Measurements from ENCODE around the gene RUSF1. TPM values are rescaled to one million over a fixed set of nuclear protein-coding genes. Genes with fewer than 3 reads are reported as not detected.
"Not testable (repeated sequence)": the region's sequence is repeated elsewhere in the genome, so short reads cannot be mapped to it uniquely, and the experiment has no call there.

Gene RUSF1
- total RNA-seq, 1 donor from 2014 or later, result 26.9 TPM

DNA sequence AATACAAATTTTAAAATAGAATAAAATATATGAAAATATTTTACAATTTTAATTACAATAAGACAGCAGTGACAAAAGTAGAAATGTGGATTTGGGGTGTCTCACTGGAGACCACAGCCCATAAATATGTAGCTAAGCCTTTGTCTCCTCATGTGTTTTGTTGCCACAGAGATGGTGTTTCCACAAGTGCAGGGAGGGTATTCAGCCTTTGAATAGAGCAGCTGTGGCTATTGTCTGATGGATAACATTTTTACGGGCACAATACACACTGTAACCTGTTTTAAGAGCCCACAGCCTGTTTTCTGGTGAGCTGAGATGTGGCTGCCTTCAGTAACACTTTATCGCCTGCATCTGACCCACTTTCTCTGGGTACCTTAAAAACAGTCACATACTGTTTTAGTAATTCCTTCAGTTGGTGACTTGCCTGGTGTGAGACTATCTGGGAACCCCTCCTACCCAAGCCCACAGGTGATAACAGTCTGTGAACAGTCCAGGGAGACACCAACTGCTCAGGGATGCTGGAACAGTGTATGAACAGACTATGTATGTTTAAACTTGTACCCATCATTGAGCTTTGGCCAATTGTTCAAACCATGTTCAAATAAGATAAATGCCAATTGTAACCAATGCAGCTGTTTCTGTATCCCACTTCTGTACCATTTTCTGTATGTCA, 11.7 kb upstream of the RUSF1 start:
- DNase-seq (ENCODE audit: low spot score in 2 of 2) (no peak), FAIRE-seq (no peak)

DNA sequence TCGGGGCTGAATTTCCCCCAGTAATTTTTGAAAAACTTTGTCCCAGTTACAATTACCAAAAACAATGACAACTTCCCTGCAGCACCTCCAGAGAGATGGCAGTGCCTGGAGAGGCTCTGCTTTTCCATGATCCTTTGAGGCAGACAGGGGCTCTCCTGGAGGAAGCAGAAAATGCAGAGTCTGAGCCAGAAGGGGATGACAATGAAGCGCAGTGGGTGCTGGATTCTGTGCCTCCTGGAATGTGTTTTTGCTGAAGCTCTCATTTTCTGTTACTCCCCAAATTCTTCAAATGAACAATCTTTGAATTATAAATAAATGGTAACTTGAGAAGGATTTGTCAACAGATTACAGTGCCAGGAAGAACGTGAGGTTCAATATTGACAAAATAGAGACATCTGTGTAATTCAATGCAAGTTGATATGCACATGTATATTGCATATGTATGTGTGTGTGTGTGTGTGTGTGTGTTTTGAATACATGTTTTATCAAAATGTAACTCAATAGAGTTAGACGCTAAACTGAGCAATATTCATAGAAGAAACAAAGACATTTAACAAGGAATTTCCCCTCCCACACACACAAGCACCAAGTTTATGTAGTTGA, 9.7 kb upstream of the RUSF1 start:
- FAIRE-seq, result no peak
- DNase-seq (ENCODE audit: low spot score in 2 of 2), result no peak

DNA sequence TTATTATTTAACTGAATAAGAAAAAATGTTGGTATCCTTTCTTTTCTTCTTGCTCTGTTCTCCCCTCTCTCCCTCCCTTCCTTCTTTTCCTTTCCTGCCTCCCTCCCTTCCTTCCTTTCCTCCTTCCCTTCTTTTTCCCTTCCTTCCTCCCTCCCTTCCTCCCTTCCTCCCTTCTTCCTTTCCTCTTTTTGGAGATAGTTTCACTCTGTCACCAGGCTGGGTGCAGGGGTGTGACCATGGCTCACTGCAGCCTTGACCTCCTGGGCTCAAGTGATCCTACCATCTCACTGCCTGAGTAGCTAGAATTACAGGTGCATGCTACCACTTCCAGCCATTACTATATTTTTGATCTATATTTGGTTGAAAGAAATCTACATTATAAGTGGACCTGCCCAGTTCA, 5.7 kb upstream of the RUSF1 start:
- DNase-seq (ENCODE audit: low spot score in 2 of 2) (no peak), FAIRE-seq (no peak)

DNA sequence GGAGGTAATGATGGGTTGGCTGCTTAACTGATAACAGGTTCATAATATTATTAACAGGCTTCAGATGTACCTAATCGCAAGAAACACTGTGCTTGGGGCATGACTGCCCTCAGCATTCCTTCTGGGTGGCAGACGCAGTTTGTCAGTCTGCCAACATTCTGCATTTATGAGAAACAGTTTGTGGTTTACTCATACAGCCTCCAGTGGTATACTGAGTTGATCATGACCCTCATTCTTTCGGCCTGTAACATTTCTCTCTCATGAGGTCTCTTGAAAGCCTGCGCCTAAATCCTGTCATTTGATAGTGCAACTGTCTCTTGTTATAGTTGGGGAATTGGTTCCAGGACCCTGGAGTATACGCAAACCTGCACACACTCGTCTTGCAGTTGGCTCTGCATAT, 4.9 kb upstream of the RUSF1 start:
- DNase-seq (ENCODE audit: low spot score in 2 of 2) (no peak), FAIRE-seq (no peak)

DNA sequence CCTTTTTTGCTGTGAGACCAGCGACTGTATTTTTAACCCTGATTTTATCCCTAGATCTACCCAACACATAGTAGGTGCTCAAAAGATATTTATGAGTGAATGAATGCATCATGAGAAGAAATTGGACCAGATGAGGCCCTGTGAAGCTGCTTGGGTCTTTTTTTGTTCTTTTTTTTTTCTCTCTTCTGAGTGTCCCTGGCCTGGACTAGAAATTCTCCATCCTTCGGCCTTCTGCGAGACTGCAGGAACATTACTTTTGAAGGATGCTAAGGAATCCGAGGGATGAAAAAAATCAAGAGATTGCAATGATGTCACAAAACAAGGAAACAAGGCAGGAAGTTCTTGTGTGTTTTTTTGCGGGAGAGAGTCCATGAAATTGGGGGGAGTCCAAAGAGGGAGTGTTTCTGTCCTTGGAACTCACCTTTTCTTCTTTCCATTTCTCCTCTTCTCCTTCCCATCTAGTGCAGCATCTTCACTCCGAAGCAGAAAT, 560 bp upstream of the RUSF1 start:
- DNase-seq (ENCODE audit: low spot score in 2 of 2) (no peak), FAIRE-seq (no peak)

DNA sequence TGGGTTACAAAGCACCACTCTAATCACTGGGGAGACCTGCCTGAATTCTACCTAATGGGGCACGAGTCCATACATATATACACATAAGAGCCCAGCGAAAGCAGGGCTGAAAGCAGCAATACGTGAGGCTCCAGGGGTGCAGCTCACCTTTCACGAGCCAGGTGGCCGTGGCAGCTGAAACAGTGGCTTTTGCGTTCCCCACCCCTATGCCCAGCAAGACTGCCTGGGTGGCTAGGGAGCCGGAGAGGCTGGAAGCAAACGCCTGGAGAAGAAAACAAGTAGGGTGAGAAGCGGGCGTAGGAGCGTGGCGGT, 618 bp downstream of the RUSF1 start:
- DNase-seq (ENCODE audit: low spot score in 2 of 2) (no peak), FAIRE-seq (no peak)

DNA sequence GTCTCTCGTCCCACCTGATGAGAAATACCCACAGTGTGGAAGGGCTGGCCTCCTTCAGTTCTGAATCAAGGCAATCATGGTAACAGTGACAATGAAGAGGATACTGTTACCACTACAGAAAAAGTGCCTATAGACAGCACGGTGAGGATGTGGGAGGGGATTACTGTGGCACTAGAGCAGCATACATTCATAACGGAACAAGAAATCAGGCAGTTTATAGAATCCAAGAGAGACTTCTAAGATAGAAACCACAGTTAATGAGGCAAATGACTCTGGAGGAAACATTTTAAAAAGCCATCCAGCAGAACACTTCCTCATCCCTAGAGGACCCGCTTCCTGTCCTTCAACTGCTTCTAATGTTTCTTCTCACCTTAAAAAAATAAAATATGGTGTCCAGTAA, 2.7 kb downstream of the RUSF1 start:
- DNase-seq (ENCODE audit: low spot score in 2 of 2) (no peak), FAIRE-seq (no peak)

DNA sequence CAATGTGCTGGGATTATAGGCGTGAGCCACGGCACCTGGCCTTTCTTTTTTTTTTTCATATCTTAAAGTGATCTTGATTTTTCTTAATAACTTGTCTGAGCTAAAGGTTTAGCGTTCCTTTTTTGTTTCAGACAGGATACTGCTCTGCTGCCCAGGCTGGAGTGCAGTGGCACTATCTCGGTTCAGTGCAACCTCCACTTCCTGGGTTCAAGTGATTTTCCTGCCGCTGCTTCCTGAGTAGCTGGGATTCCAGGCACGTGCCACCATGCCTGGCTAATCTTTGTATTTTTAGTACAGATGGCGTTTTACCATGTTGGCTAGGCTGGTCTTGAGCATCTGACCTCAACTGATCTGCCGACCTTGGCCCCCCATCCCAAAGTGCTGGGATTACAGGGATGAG, 4.0 kb downstream of the RUSF1 start:
- no peak for DNase-seq (ENCODE audit: low spot score in 2 of 2)
- no peak for FAIRE-seq

DNA sequence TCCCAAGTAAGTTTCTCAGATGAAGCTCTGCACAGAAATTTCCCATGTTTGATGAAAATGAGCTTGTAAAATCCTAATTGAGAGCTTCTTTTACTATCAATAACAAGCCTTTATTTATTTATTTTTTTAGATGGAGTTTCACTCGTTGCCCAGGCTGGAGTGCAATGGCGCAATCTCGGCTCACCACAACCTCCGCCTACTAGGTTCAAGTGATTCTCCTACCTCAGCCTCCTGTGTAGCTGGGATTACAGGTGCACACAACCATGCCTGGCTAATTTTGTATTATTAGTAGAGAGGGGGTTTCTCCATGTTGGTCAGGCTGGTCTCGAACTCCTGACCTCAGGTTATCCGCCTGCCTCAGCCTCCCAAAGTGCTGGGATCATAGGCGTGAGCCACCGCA, 4.6 kb downstream of the RUSF1 start:
- not testable (repeated sequence) for FAIRE-seq

DNA sequence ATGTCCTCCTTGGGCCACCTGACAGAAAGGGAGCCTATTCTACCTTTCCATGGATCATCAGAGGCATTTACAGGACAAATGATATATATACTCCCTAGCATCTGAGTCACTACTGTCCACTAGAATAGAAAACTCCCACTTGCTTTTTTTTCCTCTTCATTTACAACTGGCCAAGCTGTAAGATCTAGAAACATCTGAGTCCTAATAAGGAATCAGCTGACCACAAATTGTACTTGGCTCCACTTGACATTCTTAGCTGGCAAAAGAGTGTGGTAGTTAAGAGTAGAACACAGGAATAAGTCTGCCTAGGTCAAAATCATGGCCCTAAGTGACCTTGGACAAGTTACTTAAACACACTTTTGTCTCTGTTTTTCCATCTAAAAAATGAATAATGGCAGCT, 5.2 kb downstream of the RUSF1 start:
- no peak for FAIRE-seq
- DNase-seq (ENCODE audit: low spot score in 2 of 2), result no peak

More for the DNA sequence above, 4.6 kb downstream of the RUSF1 start:
- DNase-seq (ENCODE audit: low spot score in 2 of 2), result not testable (repeated sequence)

DNA sequence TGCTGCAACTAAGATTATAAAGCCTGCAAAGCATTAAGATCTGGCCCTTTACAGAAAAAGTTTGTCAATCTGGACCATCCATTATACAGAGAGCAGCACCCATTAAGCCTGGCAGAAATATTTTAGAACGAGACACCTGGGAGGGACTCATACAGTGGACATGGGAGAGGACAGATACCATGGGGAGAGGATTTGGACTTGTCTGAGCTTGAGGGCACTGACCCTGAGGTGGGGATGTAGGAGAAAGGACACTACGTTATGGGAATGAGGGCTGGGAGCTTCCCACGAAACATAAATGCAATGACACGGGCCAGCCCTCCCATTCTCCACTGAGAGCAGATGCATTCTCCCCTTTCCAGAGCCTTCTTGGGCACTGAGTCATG, 6.2 kb downstream of the RUSF1 start:
- DNase-seq (ENCODE audit: low spot score in 2 of 2) (no peak), FAIRE-seq (no peak)

DNA sequence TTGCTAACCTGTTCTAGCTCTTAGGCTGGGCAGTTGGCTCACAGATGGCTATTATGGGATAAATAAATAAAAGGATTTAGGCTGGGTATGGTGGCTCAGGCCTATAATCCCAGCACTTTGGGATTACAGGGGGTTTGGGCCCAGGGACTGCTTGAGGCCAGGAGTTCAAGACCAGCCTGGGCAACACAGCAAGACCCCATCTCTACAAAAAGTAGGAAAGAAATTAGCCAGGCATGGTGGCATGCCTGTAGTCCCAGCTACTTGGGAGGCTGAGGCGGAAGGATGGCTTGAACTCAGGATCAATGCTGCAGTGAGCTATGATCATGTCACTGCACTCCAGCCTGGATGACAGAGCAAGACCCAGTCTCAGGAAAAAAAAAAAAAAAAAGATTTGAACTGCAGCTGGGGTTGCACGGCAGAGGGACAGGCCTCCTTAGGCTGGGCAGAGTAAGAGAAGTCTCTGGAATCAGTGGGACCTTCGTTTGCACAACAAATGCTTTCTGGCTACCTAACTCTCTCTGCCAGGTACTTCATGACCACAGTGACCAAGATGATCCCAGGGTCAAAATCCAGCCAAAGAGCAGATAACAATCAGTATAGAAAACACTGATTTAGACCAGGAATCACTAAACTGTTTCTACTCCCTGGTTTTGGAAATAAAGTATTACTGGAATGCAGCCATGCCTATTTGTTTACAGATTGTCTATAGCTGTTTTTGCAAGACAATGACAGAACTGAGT, 6.8 kb downstream of the RUSF1 start:
- FAIRE-seq (no peak), DNase-seq (ENCODE audit: low spot score in 2 of 2) (no peak)

DNA sequence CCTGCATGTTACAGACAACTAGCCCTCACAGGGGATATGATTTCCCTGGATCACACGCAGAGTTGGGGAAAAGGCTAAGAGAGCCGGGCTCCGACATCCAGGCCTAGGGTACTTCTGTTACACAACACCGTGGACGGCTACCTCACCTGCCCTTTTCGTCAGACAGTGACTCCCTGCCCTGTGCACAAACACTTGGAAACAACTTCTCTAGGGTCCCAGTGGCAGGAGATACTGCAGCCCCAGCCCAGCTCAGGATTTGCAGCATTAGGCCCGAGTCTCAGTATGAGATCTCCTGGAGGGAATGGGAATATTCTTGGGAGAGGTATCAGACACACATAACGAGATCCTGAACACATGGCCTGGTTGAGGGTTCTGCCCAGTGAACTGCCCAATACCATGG, 8.3 kb downstream of the RUSF1 start:
- FAIRE-seq (no peak), DNase-seq (ENCODE audit: low spot score in 2 of 2) (no peak)

DNA sequence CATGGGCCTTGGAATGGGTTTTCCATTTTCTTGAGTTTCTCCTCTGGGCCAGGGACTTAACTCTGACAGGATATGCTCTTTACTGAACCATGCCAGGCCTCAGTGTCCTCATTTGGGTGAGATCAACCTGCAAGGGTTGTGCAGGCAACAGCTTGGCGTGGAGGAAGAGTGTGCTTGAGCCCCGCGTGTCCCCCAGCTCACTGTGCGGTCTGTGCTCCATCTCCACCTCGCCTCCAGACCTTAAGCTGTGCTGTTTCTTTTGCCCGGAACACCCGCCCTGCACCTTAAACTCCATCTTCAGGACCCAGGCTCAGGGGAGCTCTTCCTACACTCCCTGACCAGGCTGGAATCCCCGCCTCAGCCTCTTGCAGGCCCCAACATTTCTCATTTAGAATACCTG, 9.7 kb downstream of the RUSF1 start:
- no peak for FAIRE-seq

DNA sequence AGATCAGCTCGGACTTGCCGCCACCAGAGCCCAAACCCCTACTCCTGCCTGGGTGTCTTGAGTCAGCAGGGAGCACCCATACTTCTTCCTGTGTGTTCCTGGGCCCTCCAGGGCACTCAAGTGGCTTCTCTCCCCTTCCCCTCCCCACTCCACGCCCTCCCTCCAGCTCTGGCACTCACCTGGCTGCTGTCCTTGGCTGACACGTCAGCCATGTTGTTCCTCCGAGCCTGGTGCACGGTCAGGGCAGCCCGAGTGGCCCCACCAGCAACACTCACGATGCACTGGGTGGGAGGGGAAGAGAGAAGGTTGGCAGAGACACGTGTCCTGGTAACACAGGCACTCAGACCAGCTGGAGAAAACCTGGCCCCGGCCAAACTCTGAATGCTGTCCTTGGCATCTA, 11.5 kb downstream of the RUSF1 start:
- no peak for FAIRE-seq
- no peak for DNase-seq (ENCODE audit: low spot score in 2 of 2)

More for the DNA sequence above, 9.7 kb downstream of the RUSF1 start:
- DNase-seq (ENCODE audit: low spot score in 2 of 2), result no peak

DNA sequence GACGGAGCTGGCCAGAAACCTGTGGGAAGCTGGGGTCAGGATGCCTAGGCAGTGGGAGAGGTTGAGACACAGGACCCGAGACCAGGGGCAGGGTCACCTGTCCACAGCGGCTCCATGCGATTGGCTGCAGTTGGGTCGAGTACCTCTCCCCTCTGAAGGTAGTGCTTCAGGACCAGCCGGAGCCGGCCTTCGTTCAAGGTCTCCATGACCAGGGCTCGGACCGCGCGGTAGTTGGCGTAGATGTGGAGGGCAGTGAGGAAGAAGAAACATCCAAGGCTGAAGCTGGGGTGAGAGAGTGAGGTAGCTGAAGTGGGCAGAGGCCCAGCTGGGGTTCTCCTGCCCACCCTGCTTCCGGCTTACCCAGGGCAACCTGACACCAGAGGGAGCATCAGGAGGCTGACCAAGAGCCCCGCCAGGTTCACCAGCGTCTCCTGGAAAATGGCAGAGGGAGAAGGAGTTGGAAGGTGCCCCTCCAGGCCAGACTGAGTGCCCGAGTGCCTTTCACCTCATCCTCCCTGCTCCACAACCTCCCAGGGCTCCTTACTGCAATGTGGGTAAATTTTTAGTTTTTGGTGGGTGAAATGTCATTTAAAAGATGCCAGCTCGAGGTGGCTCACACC, 14.6 kb downstream of the RUSF1 start:
- DNase-seq (ENCODE audit: low spot score in 2 of 2) (no peak), FAIRE-seq (no peak)

DNA sequence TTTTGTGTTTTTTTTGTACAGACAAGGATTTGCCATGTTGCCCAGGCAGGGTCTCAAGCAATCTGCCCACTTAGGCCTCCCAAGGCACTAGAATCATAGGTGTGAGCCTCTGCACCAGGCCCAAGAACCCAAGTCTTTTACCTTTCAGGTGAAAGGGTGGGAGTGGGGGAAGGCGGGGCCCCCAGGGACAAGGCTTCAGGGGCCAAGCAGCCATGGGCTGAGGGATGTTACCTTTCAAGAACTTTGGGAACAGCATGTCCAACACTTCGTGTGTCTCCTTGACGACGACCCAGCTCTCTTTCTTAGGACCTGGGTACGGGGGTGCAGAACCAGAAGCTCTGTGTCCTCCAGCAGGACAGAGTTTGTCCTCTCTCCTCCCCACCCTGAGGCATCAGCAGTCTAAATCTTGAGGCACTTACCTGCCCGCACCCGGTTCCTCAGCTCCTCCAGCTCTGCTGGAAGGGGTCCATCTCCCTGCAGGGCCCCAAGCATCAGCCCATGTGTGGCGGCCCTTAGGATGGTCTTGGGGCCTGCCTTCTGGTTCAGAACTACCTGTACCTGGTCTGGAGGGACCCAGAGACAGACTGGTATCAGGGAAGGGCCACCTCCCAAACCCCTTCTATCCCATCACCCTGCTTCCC, 16.3 kb downstream of the RUSF1 start:
- FAIRE-seq (no peak), DNase-seq (ENCODE audit: low spot score in 2 of 2) (no peak)

DNA sequence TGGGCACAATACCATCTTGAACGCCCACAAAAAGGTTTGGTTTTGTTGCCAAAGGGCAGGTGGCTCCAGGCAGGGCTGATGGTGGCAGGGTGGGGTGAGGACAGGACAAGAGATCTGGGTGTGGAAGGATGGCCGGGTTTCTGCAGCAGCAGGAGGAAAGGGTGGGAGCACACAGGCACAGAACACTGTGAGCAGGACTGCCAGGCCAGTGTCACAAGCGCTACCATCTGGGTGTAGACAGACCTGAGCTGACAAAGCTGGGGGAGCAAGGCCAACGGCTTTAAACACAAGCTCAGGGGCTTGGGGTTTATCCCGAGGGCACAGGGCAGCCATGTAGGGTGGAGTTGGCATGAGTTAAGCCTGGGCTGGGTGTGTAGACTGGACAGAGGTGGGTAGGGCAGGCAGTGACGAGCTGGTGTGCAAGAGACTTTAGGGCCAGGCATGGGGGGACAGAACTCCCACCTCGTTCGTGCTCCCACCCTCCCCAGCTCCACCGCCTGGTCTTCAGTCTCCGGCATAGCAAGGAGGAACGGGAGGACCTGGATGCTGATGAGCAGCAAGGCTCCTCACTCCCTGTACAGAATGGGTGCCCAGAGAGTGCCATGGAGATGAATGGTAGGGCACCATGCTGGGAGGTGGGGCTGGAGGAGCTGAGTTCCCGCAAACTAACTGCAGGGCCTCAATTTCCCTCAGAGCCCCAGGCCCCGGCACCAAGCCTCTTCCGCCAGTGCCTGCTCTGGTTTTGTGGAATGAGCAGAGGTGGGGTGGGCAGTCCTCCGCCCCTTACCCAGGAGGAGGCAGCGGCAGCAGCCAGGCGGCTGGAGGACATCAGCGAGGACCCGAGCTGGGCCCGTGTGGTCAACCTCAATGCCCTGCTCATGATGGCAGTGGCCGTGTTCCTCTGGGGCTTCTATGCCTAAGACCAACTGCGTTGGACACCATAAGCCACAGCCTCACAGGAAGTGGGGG, 18.3 kb downstream of the RUSF1 start:
- FAIRE-seq (no peak), DNase-seq (ENCODE audit: low spot score in 2 of 2) (no peak)

DNA sequence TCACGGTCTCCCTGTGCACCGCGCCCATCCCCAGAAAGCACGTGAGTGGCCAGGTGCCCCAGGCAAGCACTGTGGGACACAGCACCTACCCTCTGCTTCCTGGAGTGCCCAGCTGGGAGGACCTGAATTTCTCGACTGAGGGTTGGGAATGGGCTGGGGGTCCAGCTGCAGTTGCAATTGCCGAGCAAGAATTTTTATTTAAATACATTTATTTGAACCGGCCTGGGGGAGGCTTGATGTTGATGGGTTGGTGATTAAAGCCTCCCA, 19.0 kb downstream of the RUSF1 start:
- DNase-seq (ENCODE audit: low spot score in 2 of 2) (no peak), FAIRE-seq (no peak)
